ENCODE measurements around the gene TMC3.
"Not testable (repeated sequence)": the region's sequence is repeated elsewhere in the genome, so short reads cannot be mapped to it uniquely, and the experiment has no call there.

TMC3 gene

DNA sequence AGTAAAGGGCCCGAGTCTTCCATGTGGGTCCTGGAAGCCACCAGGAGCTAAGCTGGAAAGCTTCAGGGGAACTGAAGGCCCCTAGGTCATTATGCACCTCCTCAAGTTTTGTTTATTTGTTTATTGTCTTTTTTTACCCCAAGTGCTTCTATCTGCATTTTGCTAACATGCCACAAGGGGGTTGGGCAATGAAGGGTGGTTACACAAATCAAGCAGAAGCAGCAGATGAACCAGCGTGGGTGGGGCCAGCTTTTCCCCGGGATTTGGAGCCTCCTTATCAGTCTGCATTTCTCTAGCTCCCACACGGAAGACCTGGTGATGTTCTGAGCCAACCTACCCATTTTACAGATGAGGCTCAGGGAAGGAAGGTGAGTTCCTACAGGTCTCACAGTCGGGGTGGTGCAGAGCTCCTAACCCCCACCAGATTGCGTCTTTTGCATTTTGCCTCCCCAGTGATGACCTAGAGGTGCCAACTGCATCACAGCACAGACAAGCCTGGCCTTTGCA is 16.8 kb downstream of the TMC3 start:
- intact Hi-C loops (cut with DNase I), result no loop called here
- no peak for DNase-seq

DNA sequence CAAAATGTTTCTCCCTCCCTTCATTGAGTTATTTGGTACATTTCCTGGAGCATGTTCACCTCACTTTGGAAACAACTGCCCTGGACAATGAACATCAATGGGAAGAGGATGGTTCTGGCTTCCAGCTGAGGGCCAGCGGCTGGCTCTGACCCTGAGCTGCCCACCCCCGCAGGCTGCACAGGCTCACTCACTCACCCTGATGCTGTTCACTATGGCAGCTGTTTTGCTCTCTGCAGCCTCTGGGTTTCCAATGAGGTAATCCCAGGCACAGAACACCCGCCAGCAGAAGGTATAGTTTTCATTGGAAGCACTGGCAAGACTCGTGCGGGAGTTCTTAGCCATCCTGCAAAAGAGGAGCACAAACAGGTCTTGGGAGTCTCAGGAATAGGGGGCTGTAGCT is 17.8 kb downstream of the TMC3 start:
- intact Hi-C loops (cut with DNase I), result no loop called here
- DNase-seq, result no peak

DNA sequence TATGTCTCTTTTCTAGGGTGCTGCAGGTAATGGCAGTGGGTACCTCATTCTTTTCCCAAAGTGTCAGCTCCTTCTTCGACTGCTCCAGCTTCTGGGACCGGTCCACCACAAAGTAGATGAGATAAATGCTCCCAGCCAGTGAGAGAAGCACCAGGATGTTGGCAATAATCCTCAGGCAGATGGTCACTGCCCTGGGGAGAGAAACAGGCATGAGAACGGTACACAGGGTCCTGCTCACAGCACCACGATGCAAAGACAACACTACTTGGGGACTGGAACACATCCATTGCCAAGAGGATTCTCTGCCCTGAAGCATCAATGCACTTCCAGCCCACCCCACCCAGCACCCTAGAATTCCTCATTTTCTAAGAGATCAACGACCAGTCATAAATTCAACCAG is 22.4 kb downstream of the TMC3 start:
- intact Hi-C loops (cut with DNase I), result no loop called here
- no peak for DNase-seq

DNA sequence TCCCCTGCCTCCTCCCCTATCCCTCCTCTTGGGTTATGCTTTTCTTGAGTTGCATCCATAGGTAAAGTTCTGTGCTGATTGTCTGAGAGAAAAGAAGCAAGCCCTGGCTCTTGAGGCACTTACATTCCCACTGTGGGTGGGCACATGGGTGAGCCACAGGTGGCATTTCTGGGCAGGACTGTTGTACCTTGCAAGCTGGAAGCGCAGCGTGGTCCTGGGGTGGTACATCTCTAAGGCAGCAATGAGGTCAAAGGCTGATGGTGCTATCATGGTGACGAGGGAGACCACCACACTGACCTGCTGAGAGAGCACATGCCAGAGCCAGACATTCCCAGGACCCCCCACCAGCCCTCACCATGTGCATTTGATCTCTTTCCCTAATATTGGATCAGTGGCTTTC is 24.7 kb downstream of the TMC3 start:
- intact Hi-C loops (cut with DNase I), result no loop called here
- no peak for DNase-seq

DNA sequence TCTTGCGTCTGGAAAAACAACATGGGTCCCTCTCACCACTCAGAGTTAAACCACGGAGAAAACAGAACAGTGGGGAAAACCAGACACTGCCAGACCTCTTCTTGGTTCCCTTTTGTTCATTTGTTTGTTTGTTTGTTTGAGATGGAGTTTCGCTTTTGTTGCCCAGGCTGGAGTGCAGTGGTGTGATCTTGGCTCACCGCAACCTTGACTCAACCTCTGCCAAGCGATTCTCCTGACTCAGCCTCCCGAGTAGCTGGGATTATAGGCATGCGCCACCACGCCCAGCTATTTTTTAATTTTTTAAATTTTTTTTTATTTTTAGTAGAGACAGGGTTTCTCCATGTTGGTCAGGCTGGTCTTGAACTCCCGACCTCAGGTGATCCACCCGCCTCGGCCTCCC is 25.3 kb downstream of the TMC3 start:
- DNase-seq; intact Hi-C loops (cut with DNase I): not testable (repeated sequence)

DNA sequence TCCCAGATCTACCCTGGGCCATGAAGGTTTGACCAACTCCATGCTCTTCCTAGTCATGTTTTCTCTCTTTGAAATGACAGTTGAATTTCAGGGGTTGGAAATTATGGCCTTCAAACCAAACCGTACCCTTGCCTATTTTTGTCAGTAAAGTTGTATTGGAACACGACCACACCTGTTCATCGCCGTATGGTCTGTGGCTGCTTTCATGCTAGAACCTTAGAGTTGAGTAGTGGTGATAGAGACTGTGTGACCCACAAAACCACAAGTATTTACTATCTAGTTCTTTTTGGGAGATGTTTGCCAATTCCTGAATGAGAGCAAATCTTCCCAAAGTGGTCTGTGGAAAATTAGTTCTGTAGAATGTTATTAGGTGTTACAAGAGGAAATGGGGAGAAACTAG is 26.1 kb downstream of the TMC3 start:
- no peak for DNase-seq
- intact Hi-C loops (cut with DNase I), result no loop called here

DNA sequence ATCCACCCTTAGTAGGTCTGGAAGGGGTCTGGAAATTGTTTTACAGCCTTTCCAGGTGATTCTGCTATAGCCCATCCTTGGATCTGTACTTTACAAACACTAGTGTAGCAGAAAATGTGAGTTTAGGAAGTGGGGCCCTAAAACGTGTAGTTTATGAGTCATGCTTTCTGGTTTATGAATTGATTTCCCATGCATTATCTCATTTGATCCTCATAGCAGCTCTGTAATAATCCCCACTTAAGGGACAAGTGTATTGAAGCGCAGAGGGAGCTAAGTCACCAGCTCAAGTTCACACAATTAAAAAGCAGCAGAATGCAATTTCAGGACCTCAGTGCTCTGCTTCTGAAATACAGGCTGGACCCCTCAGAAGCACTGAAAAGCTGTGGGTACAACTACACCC is 27.4 kb downstream of the TMC3 start:
- DNase-seq, result no peak
- intact Hi-C loops (cut with DNase I), result no loop called here

DNA sequence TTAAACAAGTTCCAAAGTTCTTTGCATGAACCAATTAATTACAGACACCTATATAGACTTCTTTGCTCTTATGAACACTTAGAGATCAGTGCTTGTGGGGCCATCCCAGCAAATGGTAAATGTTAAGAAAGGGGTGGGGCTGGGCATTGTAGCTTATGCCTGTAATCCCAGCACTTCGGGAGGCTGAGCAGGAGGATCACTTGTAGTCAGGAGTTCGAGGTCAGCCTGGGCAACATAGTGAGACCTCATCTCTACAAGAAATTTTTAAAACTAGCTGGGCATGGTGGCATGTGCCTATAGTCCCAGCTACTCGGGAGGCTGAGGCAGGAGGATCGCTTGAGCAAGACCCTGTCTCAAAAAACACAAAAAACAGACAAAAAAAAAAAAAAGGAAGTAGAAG is 30.6 kb downstream of the TMC3 start:
- DNase-seq, result no peak
- intact Hi-C loops (cut with DNase I), result no loop called here

DNA sequence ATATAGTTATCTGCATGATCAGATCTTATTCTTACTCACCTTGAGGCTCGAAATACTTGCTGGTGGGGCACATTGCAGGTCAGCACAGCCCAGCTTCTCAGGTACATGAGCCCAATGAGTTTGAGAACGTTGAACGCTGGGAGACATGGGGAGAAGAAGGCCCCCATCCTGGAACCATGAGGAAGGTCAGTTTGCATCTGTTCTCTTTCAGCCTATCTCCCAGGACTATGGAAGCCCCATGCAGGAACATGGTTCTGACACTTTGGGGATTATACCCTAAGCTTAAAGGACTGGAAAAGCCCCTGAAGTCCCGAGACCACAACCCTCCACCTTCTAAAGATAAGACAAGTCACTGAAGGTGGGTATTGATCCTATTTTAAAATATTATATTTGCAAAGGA is 32.7 kb downstream of the TMC3 start:
- intact Hi-C loops (cut with DNase I), result no loop called here
- peak in 1 of 42 donors; percentile 13 for DNase-seq

DNA sequence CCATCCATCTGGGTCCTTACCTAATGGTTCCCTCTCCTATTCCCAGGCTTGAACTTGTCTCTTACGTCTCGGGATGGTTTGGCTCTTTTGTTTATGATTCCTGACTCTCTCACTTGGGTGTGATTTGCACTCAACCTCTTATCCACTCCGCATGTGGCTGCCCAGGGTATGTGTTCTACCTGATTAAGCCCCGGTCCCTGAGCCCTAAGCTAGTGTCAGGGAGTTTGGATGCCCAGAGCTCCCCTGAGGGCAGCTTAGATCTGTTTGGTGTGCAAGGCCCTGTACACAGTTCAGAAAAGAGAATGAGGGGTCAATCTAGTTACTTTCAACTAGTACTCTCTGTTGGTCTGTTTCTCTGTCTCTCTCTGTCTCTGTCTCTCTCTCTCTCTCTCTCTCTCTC is 34.2 kb downstream of the TMC3 start:
- DNase-seq, result peak in 1 of 42 donors; percentile 3
- intact Hi-C loops (cut with DNase I), result no loop called here

DNA sequence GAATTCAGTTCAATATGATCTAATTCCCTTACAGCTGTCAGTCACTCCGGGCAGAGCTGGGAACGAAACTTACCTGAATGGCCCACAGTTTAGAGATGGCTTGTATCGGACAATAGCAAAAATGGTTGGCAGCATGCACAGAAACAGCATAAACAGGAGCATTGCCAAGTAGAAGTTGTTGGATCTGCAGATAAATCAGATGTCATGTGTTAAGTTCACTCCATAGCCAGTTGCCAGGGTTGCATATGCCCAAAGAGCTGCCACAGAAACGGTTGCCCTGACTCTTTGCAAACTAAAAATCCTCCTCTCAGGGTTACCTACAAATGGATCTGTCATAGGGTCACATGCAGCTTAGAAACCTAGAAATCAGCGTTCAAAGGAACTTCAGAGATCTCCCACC is 34.7 kb downstream of the TMC3 start:
- intact Hi-C loops (cut with DNase I), result no loop called here
- DNase-seq, result peak in 1 of 42 donors; percentile 16

DNA sequence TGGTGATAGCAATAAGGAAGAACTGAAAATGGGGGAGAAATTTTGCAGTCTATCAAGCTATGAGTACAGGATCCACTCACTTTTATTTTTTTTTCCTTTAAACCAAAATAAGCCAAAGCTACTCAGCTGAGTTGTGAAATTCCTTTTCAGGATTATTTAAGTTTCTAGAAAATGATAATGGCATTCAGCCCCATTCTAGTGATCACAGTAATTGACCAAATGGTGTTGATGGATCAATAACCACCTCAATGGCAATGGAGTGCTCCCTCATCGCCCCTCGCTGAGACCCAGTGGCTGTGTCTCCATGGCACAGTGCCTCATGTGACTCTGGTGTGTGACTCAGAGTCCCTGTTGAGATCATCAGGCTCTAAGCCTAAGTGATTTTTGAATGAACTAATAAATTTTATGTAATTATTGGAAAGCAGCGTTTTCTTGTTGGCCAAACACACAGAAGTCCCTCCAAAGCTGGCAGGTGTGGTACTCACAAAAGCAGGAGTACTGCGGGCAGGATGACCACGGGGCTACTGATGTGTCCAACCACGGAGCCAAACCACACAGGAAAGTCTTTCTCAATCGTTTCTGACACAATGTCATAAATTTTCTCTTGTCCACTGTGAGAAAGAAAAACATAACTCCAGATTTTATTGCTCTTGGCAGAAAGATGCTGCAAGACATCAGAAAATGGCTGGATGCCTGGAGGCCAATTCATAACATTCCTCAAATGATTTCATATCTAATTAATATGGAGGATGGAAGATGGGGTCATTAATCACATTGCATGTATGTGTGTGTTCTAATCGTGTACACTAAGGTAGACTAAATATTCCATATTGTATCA is 35.6 kb downstream of the TMC3 start:
- DNase-seq, result peak in 3 of 42 donors; percentile 33 to 44 (median 35)
- intact Hi-C loops (cut with DNase I), result no loop called here

DNA sequence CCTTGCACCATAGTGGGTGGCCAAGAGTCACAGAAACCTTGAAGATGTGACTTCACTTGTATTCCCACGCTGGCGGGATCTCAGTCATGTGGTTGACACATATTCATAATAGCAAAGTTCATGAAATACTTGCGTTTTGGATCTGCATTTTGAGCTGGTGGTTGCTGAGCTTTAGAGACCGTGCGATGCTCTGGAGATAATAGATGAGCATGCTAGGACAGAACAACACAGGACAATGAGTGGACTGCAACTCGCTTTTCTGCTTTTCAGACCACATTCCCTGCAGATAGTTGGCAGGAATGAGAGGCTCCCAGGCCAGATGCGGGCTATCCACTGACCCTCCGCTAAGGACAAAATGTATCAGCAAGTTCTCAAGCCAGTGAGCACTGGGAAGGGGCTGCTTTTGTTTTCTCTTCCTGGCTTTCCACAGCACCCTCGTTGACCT is 36.3 kb downstream of the TMC3 start:
- DNase-seq, result peak in 1 of 42 donors; percentile 33
- intact Hi-C loops (cut with DNase I), result no loop called here

DNA sequence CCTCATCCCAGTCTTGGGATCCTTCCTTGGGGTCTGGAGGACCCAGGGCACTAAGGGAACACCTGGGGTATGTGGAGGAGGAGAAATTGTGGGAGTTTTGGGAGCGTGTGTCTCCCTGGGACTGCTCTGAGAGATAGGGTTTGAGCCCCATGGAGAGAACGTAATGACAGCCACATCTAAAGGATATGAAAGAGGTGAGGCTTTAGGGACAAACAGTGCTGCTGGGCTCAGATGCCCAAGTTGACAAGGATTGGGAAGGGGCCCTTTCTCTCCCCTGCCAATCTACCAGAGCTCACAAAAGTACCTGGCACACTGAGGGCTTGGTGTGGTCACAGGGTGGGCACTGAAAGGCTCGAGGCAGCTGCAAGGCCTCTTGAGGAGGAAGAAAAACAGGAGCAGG is 36.8 kb downstream of the TMC3 start:
- intact Hi-C loops (cut with DNase I), result no loop called here
- no peak for DNase-seq

DNA sequence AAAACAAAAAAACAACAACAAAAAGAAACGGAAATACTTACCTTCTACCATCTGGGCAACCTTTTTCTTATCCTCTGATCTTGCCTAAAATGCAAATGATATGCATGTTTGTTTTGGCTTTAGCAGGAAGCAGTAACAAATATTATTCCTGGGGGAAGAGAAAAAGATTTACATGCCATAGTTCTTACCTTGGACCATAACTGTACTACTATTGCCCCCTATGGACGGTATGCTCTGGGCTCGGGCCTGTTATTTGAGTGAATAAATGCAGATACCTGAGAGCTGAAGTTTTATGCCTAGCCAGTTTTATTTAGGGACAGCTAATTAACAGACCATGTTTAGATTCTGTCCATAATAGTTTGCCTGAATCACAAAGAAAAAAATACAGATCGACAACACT is 37.4 kb downstream of the TMC3 start:
- peak in 6 of 42 donors; percentile 21 to 55 (median 24) for DNase-seq
- intact Hi-C loops (cut with DNase I), result no loop called here

DNA sequence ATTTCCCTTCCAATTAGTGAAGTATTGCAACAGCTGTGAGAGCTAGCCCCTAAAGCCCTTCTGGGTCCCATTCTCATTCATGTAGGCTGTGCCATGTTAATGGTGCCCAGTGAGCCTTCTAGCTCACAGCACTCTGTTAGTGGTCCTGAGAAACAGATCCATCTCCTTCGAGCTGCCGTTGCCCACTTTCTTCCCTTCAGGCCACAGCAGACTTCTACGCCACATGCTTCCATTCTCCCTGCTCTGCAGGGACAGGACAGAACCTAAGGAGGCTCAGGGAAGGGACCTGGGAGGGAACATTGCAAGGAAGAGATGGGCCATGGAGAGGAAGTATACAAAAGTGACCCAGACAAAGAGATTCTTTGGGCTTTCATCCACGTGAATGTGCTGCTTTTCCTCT is 38.4 kb downstream of the TMC3 start:
- DNase-seq, result peak in 1 of 42 donors; percentile 26
- intact Hi-C loops (cut with DNase I), result no loop called here

DNA sequence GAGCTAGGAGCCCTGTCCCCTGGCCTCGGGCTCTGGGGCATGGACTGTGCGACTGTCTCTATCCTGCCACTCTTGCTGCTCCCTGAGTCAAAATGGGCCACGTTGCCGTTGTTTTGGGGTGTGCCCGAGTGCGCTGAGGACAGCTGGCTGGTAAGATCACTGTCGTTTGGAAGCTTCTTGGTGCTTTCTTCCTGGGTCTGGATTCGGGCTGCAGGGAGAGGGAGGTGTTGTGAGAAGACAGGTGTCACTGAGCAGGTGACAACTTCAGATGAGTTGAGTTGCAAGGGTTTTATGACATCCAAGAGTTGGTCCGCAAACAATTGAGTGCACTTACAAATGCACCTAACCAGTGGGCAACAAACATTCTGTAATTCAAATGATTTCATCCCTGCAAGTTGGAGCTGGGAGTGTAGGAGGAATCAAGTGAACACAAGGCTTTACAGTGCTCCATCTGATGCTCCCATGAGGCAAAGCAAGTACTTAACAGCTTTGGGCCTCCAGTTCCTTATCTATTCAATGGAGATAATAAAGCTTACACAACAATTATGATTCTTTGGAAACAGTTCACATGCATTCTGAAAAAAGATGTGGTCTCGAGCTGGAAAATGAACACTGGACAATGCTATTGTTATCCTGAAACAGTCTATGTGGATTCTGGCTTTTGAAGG is 39.1 kb downstream of the TMC3 start:
- intact Hi-C loops (cut with DNase I), result no loop called here
- peak in 1 of 42 donors; percentile 31 for DNase-seq

DNA sequence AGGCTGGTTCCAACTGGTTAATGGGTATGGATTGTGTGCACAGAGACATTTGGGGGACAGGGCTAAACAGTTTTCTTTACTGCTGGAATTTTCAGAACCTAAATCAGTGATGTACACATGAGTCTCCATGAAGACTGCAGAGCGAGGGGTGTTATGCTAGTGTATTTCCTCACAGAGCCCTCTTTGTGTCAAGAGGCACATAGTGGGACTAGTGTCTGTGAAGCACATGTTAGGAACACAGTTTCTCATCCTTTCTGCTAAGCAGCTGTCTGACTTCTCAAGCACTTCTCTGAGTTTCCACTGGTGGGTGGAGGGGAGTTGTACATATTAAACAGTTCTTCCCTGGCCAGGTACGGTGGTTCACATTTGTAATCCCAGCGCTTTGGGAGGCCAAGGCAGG is 40.6 kb downstream of the TMC3 start:
- peak in 1 of 42 donors; percentile 12 for DNase-seq
- intact Hi-C loops (cut with DNase I), result no loop called here

DNA sequence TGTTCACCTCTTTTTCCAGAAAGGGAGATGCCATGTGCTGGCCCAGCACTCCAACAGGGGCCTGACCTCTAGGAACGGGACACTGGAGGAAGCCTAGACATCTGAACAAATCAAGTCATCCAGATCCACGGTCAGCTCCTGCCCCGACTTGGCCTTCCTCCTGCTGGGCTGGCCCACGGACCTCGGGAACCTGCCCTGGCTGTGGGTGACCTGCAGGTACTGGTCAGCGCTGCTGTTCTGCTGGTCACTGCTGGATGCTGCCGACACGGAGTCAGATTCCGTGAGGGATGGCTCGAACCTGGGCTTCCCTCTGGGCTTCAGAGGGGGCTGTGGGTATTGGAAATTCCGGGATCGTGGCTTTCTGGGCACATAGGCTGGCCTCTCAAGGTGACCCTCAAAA is 41.7 kb downstream of the TMC3 start:
- intact Hi-C loops (cut with DNase I), result no loop called here
- peak in 1 of 42 donors; percentile 37 for DNase-seq

DNA sequence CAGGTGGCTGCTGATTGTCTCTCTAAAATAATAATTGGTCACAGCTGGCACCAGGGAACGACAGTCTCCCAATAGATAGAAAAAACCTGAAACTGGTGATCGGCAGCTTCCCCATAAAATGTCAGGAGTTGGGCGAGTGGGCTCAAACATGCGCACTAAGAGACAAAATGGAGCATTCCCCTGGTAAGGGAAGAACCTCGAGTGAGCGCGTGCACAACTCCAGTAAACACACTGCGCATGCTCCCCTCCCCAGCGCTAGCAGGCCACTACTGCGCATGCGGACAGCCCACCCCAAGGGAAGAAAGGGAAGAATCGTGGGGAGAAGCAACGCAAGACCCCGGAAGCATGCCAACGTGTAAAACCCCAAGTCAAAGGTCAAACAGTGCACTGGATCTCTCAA is 42.4 kb downstream of the TMC3 start:
- intact Hi-C loops (cut with DNase I), result no loop called here
- peak in 1 of 42 donors; percentile 26 for DNase-seq

All from head of caudate nucleus (tissue), 42 donors.